CD8-positive, alpha-beta memory T cell (primary cell): Measurements from ENCODE around the gene PPARA. TPM values are rescaled to one million over a fixed set of nuclear protein-coding genes. Genes with fewer than 3 reads are reported as not detected.
A peak's percentile ranks its signal among the peaks of the same experiment; 100 is the strongest.
"Not testable (repeated sequence)": the region's sequence is repeated elsewhere in the genome, so short reads cannot be mapped to it uniquely, and the experiment has no call there.

ENCODE experiments used
- CTCF ChIA-PET: fragments of 350-600 bp; sonication (Branson Sonifier 250); formaldehyde crosslinking; loops from one replicate; lab custom pipeline; 2021; ENCODE audit warnings: antibody characterized with exemption; lab: Charles Lee
- POLR2A ChIA-PET: fragments of 350-600 bp; sonication (Branson Sonifier 250); formaldehyde crosslinking; loops from one replicate; lab custom pipeline; 2021; ENCODE audit warnings: antibody characterized with exemption; lab: Charles Lee
- DNase-seq, 5 donors: peaks; one replicate each; pipeline versions ENCODE4 v3.0.0 to v3.0.0-alpha.2; 2020 to 2022; ENCODE audit warnings: mixed read lengths in 1 of 5
- H3K27ac ChIP-seq: one replicate; pipeline ENCODE4 v1.7.0; 2013; ENCODE audit warnings: low read depth, mild to moderate bottlenecking, low read length, moderate library complexity
- H3K27me3 ChIP-seq: 2 replicates; pipeline ENCODE4 v1.7.0; 2013; ENCODE audit warnings: low read length, mild to moderate bottlenecking; ENCODE audit not compliant: insufficient read depth, poor library complexity, severe bottlenecking
- H3K36me3 ChIP-seq: 2 replicates; pipeline ENCODE4 v1.7.0; 2013; ENCODE audit warnings: mild to moderate bottlenecking, low read length, moderate library complexity; ENCODE audit not compliant: insufficient read depth
- H3K4me1 ChIP-seq: 2 replicates; pipeline ENCODE4 v1.7.0; 2013; ENCODE audit warnings: mild to moderate bottlenecking, low read length, moderate library complexity; ENCODE audit not compliant: insufficient read depth
- H3K4me3 ChIP-seq: 2 replicates; pipeline ENCODE4 v1.7.0; 2013; ENCODE audit warnings: mild to moderate bottlenecking, low read length
- H3K9me3 ChIP-seq: 2 replicates; pipeline ENCODE4 v1.7.0; 2013; ENCODE audit warnings: mild to moderate bottlenecking, low read length
- H3K27ac Mint-ChIP-seq, 8 donors: one replicate each; pipeline ENCODE4 v1.8.0; 2020 to 2021; ENCODE audit warnings: mixed read lengths in 8 of 8, mild to moderate bottlenecking in 6 of 8, inconsistent platforms in 3 of 8, moderate library complexity in 3 of 8
- H3K27me3 Mint-ChIP-seq, 2 donors: one replicate each; pipeline ENCODE4 v1.8.0; 2020 to 2021; ENCODE audit warnings: mixed read lengths in 2 of 2, mild to moderate bottlenecking in 1 of 2, moderate library complexity in 1 of 2
- H3K36me3 Mint-ChIP-seq, 3 donors: one replicate each; pipeline ENCODE4 v1.8.0; 2020 to 2021; ENCODE audit warnings: mixed read lengths in 3 of 3, inconsistent platforms in 1 of 3, mild to moderate bottlenecking in 1 of 3
- H3K4me1 Mint-ChIP-seq, 3 donors: one replicate each; pipeline ENCODE4 v1.8.0; 2020 to 2021; ENCODE audit warnings: mixed read lengths in 3 of 3, inconsistent platforms in 1 of 3, mild to moderate bottlenecking in 1 of 3
- H3K4me3 Mint-ChIP-seq, 7 donors: one replicate each; pipeline ENCODE4 v1.8.0; 2020 to 2021; ENCODE audit warnings: mixed read lengths in 7 of 7, mild to moderate bottlenecking in 6 of 7, moderate library complexity in 4 of 7, inconsistent platforms in 2 of 7
- H3K9me3 Mint-ChIP-seq, 5 donors: one replicate each; pipeline ENCODE4 v1.8.0; 2020 to 2022; ENCODE audit warnings: mixed read lengths in 5 of 5, mild to moderate bottlenecking in 3 of 5, moderate library complexity in 2 of 5, inconsistent platforms in 1 of 5
- polyA plus RNA-seq: library from polyadenylated mRNA; unstranded; fragments of 300-500 nt; fragmentation: Illumina TruSeq; gene quantifications from one replicate; pipeline ENCODE4 v1.2.3, GENCODE V29; 2021
- total RNA-seq, 2 experiments: library from RNA; stranded (reverse); gene quantifications; one replicate each; pipeline ENCODE4 v1.2.3, GENCODE V29; 2021

PPARA gene
- total and polyA plus RNA-seq, 3 experiments from 2014 or later, result 10.1 to 12.9 (median 11.2) TPM

DNA sequence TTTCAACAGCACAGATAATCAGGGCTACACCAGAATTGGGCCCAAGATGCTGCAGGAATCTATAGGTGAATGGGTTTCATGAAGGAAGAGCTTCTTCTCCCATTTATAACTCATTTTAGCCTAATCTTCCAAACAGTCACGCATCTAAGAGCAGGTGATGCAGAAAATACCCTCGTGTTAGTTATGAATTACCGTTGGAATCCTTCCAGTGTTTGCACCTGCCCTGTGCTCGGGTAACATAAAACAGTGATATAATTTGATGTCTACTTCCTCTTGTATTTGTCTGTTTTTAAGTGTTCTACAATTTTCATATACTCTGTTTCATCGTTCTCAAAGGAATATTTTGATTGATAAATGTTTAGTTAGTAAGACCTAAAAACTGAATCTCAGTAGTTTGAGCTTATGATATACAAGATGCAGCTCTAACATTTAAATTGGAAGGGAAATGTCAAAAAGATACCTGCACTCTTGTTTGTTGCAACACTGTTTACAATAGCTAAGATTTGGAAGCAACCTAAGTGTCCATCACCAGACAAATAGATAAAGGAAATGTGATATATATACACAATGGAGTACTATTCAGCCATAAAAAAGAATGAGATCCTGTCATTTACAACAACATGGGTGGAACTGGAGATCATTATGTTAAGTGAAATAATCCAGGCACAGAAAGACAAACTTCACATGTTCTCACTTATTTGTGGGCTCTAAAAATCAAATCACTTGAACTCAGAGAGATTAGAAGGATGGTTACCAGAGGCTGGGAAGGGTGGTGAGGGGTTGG is 42.1 kb downstream of the PPARA start:
- Mint-ChIP-seq H3K36me3 (peaks cover 3 to 28% (median 4%) of the 10 kb centered on the region in 3 donors), H3K27me3 (no peaks in the 10 kb centered on the region), H3K4me1 (peaks cover 1 to 10% (median 9%) of the 10 kb centered on the region in 3 donors), H3K9me3 (no peaks in the 10 kb centered on the region), H3K27ac (no peak overlapping the region), H3K4me3 (no peak overlapping the region)
- no peak for DNase-seq
- H3K27ac ChIP-seq, result no peak overlapping the region
- H3K4me1 ChIP-seq, result no peaks in the 10 kb centered on the region
- POLR2A ChIA-PET, result no interaction called here
- no peaks in the 10 kb centered on the region for H3K36me3 ChIP-seq
- H3K9me3 ChIP-seq, result no peaks in the 10 kb centered on the region
- CTCF ChIA-PET, result no interaction called here
- no peak overlapping the region for H3K4me3 ChIP-seq
- H3K27me3 ChIP-seq, result no peaks in the 10 kb centered on the region

DNA sequence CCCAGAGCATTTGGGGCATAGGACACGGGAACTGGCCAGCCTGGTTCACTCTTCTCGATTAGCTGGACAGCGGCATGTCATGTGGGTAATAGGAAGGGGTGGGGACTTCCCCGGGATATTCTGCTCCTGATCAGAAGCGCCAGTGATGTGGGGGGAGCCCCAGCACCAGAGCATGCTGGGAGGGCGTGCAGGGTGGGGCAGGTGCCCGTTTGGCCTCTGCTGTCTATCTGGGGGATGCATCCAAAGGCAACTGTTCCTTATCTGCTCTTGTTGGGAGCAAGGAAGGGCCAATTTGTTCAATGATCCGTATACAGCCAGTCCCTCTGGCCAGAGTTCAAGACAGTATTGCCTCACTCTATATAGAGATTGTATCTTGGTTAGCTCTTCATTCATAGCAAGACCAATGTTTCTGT is 43.6 kb downstream of the PPARA start:
- no peaks in the 10 kb centered on the region for H3K36me3 ChIP-seq
- CTCF ChIA-PET, result no interaction called here
- Mint-ChIP-seq H3K4me1 (peaks cover 1 to 10% (median 9%) of the 10 kb centered on the region in 3 donors), H3K27ac (no peak overlapping the region), H3K36me3 (peaks cover 3 to 23% (median 4%) of the 10 kb centered on the region in 3 donors), H3K4me3 (no peak overlapping the region), H3K9me3 (no peaks in the 10 kb centered on the region), H3K27me3 (no peaks in the 10 kb centered on the region)
- H3K27ac ChIP-seq, result no peak overlapping the region
- no peak overlapping the region for H3K4me3 ChIP-seq
- H3K9me3 ChIP-seq, result no peaks in the 10 kb centered on the region
- POLR2A ChIA-PET, result no interaction called here
- no peak for DNase-seq
- H3K27me3 ChIP-seq, result no peaks in the 10 kb centered on the region
- H3K4me1 ChIP-seq, result no peaks in the 10 kb centered on the region

DNA sequence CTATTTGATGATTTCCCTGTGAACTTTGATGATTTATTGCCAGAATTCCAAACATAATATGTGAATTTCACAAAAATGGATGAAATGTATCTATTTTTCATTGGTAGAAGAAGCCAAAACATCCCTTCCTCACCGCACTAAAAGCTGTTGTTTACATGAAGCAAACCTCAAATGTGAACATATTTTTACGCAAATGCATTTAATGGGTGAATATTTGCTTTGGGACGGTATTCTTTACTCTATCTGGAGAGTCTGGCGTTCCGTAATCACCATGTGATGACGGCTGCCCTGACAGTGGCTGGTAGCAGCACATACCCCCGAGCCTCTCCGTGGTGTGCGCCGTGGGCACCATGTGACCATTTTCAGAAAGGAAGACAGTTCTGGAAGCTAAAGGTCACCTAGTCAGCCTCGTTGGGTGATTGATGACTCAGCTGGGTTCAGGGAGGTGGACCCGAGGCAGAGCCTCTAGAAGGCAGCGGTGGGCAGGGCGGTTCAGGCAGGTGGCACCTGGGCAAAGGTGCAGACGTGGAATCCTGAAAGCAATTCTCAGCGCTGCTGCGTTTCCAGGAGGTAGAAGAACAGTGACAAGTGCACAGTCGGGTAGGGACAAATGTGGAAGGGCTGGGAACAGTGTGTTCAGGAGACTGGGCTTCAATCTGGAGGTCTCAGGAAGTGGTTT is 45.3 kb downstream of the PPARA start:
- H3K36me3 Mint-ChIP-seq, result peaks cover 3 to 29% (median 6%) of the 10 kb centered on the region in 3 donors
- no peak overlapping the region for H3K27ac Mint-ChIP-seq
- no peak overlapping the region for H3K4me3 Mint-ChIP-seq
- H3K27ac ChIP-seq, result no peak overlapping the region
- no peak for DNase-seq
- no peaks in the 10 kb centered on the region for H3K9me3 Mint-ChIP-seq
- no peaks in the 10 kb centered on the region for H3K36me3 ChIP-seq
- H3K27me3 Mint-ChIP-seq, result no peaks in the 10 kb centered on the region
- peaks cover 1 to 10% (median 9%) of the 10 kb centered on the region in 3 donors for H3K4me1 Mint-ChIP-seq
- CTCF ChIA-PET, result no interaction called here
- no peak overlapping the region for H3K4me3 ChIP-seq
- POLR2A ChIA-PET, result no interaction called here
- no peaks in the 10 kb centered on the region for H3K27me3 ChIP-seq
- no peaks in the 10 kb centered on the region for H3K9me3 ChIP-seq
- H3K4me1 ChIP-seq, result no peaks in the 10 kb centered on the region

DNA sequence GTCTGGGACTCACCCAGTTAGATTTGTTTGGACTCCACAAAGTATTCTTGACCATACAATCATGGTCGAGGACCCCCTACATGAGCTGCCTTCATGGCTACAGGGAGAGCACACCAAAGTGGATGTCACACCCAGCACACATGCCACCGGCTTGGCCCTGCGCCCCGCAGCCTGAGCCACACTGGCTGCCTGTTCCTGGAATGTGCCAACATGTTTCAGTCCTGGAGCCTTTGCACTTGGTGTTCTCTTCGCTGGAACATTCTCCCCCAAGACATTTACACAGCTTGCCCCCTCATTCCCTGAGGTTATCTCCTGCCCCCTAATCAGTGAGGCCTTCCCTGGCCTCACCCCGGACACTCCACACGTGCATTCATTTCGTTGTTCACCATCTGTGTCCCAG is 46.0 kb downstream of the PPARA start:
- Mint-ChIP-seq H3K27ac (peak overlapping the region in 1 of 8 donors; percentile 93), H3K36me3 (peaks cover 3 to 32% (median 5%) of the 10 kb centered on the region in 3 donors), H3K4me1 (peaks cover 1 to 10% (median 9%) of the 10 kb centered on the region in 3 donors), H3K9me3 (no peaks in the 10 kb centered on the region), H3K27me3 (no peaks in the 10 kb centered on the region), H3K4me3 (no peak overlapping the region)
- Histone ChIP-seq H3K27ac (no peak overlapping the region), H3K4me1 (no peaks in the 10 kb centered on the region), H3K4me3 (no peak overlapping the region), H3K9me3 (no peaks in the 10 kb centered on the region), H3K27me3 (no peaks in the 10 kb centered on the region), H3K36me3 (no peaks in the 10 kb centered on the region)
- ChIA-PET POLR2A (no interaction called here), CTCF (no interaction called here)
- DNase-seq, result no peak

DNA sequence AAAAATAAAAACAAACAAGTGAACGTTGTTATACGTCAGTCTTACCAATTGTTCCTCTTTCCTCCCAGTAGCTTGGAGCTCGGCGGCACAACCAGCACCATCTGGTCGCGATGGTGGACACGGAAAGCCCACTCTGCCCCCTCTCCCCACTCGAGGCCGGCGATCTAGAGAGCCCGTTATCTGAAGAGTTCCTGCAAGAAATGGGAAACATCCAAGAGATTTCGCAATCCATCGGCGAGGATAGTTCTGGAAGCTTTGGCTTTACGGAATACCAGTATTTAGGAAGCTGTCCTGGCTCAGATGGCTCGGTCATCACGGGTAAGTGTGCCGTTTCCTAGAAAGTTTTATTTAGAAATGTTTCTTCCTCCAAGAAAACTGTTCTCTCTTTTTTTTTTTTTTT is 47.9 kb downstream of the PPARA start:
- ChIA-PET POLR2A (interaction anchor here (0.7 kb wide), 1 partner anchor 156 kb away, joined by 5 read pairs; no protein-coding TSS in a partner anchor), CTCF (no interaction called here)

DNA sequence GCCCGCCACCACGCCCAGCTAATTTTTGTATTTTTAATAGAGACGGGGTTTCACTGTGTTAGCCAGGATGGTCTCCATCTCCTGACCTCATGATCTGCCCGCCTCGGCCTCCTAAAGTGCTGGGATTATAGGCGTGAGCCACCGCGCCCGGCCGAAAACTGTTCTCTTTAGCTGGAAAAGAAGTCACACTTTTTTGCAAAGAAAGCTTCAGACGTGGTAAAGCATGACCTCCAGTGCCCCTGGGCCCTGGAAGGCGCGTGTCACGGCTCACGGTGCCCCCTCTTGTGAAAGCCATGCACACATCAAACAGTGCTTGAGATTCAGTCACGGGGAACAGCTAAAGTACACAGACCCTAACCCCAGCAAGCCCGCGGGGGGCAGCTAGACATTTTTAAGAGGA is 48.5 kb downstream of the PPARA start:
- not testable (repeated sequence) for H3K4me1 ChIP-seq, DNase-seq

More for the DNA sequence above, 47.9 kb downstream of the PPARA start:
- H3K27ac Mint-ChIP-seq, result peak overlapping the region in 1 of 8 donors; percentile 65
- peaks cover 1 to 10% (median 9%) of the 10 kb centered on the region in 3 donors for H3K4me1 Mint-ChIP-seq
- no peaks in the 10 kb centered on the region for H3K9me3 Mint-ChIP-seq
- Histone ChIP-seq H3K36me3 (no peaks in the 10 kb centered on the region), H3K27me3 (no peaks in the 10 kb centered on the region), H3K27ac (no peak overlapping the region), H3K9me3 (no peaks in the 10 kb centered on the region), H3K4me1 (no peaks in the 10 kb centered on the region), H3K4me3 (no peak overlapping the region)
- no peak overlapping the region for H3K4me3 Mint-ChIP-seq
- DNase-seq, result no peak
- H3K36me3 Mint-ChIP-seq, result peaks cover 2 to 34% (median 4%) of the 10 kb centered on the region in 3 donors
- H3K27me3 Mint-ChIP-seq, result no peaks in the 10 kb centered on the region

DNA sequence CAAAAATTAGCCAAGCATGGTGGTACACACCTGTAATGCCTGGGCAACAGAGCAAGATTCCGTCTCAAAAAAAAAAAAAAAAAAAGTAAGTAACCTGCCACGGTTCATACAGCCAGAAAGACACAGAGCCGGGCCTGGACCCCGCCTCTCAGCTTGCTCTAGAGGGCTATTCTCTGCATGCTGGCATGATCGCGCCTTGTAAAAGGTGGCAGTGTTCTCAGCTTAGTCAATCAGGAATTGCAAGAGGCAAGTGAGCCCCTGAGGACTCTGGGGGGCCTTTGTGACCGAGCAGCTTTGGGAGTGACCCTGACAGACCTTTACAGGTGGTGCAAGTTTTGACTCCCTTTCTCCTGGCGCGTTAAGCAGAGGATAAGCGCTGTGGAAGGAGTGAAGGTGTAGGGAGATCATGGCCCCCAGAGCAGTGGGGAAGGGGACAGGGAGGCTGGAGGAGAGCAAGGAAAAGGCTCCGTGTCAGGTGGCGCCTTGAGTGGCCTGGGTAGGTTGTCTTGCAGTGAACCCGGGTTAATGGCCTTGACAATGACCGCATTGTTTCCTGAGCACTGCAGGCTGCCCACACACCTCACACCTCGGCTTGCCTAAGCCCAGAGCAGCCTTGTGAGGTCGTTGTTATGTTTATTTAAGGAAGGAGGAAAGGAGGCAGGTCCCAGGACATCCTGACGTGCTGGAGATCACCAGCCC is 50.9 kb downstream of the PPARA start:
- peaks cover 0 to 4% (median 3%) of the 10 kb centered on the region in 3 donors for H3K4me1 Mint-ChIP-seq
- Histone ChIP-seq H3K4me3 (no peak overlapping the region), H3K27me3 (no peaks in the 10 kb centered on the region), H3K9me3 (no peaks in the 10 kb centered on the region), H3K27ac (no peak overlapping the region), H3K4me1 (no peaks in the 10 kb centered on the region), H3K36me3 (no peaks in the 10 kb centered on the region)
- H3K9me3 Mint-ChIP-seq, result no peaks in the 10 kb centered on the region
- POLR2A ChIA-PET, result no interaction called here
- no peak overlapping the region for H3K4me3 Mint-ChIP-seq
- no peaks in the 10 kb centered on the region for H3K27me3 Mint-ChIP-seq
- peak overlapping the region in 2 of 8 donors; percentile 27 to 51 for H3K27ac Mint-ChIP-seq
- no peak for DNase-seq
- H3K36me3 Mint-ChIP-seq, result peaks cover 9 to 57% (median 17%) of the 10 kb centered on the region in 3 donors
- CTCF ChIA-PET, result interaction anchor here (0.7 to 1.0 kb wide), 2 partner anchors 84 to 95 kb away, joined by 3 read pairs; no protein-coding TSS in a partner anchor

More for the DNA sequence above, 48.5 kb downstream of the PPARA start:
- H3K9me3 ChIP-seq, H3K4me3 Mint-ChIP-seq, H3K27ac Mint-ChIP-seq, H3K9me3 Mint-ChIP-seq, H3K4me3 ChIP-seq, POLR2A ChIA-PET, H3K4me1 Mint-ChIP-seq, CTCF ChIA-PET, H3K27me3 Mint-ChIP-seq, H3K27ac ChIP-seq, H3K36me3 ChIP-seq, H3K27me3 ChIP-seq: not testable (repeated sequence)
- H3K36me3 Mint-ChIP-seq, result peaks cover 4 to 39% (median 9%) of the 10 kb centered on the region in 3 donors
